NB4 (cell line): ENCODE results near the gene RTP1.

Experiments
- DNase-seq: peaks from one replicate; pipeline ENCODE4 v3.0.0; 2010; ENCODE audit warnings: low read depth
- H3K4me3 ChIP-seq: one replicate; pipeline ENCODE4 v1.5.1; 2011; ENCODE audit warnings: mild to moderate bottlenecking, low read depth, low read length, moderate library complexity
- CTCF ChIP-seq: IDR thresholded peaks from one replicate; pipeline ENCODE4 v1.5.1; 2012; ENCODE audit warnings: low read depth, low read length
- MAX ChIP-seq: IDR thresholded peaks from 2 replicates; pipeline ENCODE4 v1.6.1; 2011; ENCODE audit warnings: low read depth, low read length
- MYC ChIP-seq: IDR thresholded peaks from 2 replicates; pipeline ENCODE4 v1.6.1; 2011; ENCODE audit warnings: low read depth, low read length
- POLR2A ChIP-seq: IDR thresholded peaks from 2 replicates; pipeline ENCODE4 v1.6.1; 2011; ENCODE audit warnings: mild to moderate bottlenecking; ENCODE audit not compliant: insufficient read length; ENCODE audit errors: extremely low read depth

RTP1 gene

GRCh38 chr3:187186801-187187421 lies 10.4 kb upstream of the RTP1 start:
- TF ChIP-seq MYC: no peak
- TF ChIP-seq POLR2A: no peak
- no peak for TF ChIP-seq MAX
- TF ChIP-seq CTCF: no peak
- no peak overlapping the region for H3K4me3 ChIP-seq
- no peak for DNase-seq

- H3K4me3 ChIP-seq: no peak overlapping the region
- peak; percentile 14 for DNase-seq
- TF ChIP-seq MAX (no peak), MYC (no peak), POLR2A (no peak), CTCF (no peak)
Observed at GRCh38 chr3:187188931-187189330, 8.4 kb upstream of the RTP1 start.

GRCh38 chr3:187191271-187191670 lies 6.0 kb upstream of the RTP1 start:
- no peak overlapping the region for H3K4me3 ChIP-seq
- TF ChIP-seq MYC (no peak), POLR2A (no peak), MAX (no peak), CTCF (no peak)
- no peak for DNase-seq

GRCh38 chr3:187193181-187193580 lies 4.1 kb upstream of the RTP1 start:
- TF ChIP-seq CTCF: no peak
- no peak for TF ChIP-seq POLR2A
- no peak for TF ChIP-seq MAX
- TF ChIP-seq MYC: no peak
- DNase-seq: no peak
- no peak overlapping the region for H3K4me3 ChIP-seq

GRCh38 chr3:187196573-187197334 lies 532 bp upstream of the RTP1 start:
- DNase-seq: no peak
- H3K4me3 ChIP-seq: no peak overlapping the region
- TF ChIP-seq POLR2A (no peak), MYC (no peak), MAX (no peak), CTCF (no peak)
